ENCODE measurements around the gene GPR37.

GPR37 gene

GRCh38 chr7:124737760-124738300, 27.8 kb downstream of the GPR37 start:
- TF ChIP-seq CTCF (conservative IDR thresholded peaks at IDR 0.05; ENCODE audit: low read length), result no peak
- no peak for DNase-seq (ENCODE audit: low read depth)
- H3K4me3 ChIP-seq (ENCODE audit: low read length), result no peak overlapping the region

GRCh38 chr7:124728610-124729009, 37.0 kb downstream of the GPR37 start:
- no peak overlapping the region for H3K4me3 ChIP-seq (ENCODE audit: low read length)
- DNase-seq (ENCODE audit: low read depth), result no peak
- TF ChIP-seq CTCF (conservative IDR thresholded peaks at IDR 0.05; ENCODE audit: low read length), result no peak

GRCh38 chr7:124724507-124725192, 40.9 kb downstream of the GPR37 start:
- DNase-seq (ENCODE audit: low read depth), result no peak
- TF ChIP-seq CTCF (conservative IDR thresholded peaks at IDR 0.05; ENCODE audit: low read length), result no peak
- H3K4me3 ChIP-seq (ENCODE audit: low read length), result no peak overlapping the region

GRCh38 chr7:124724079-124724478, 41.5 kb downstream of the GPR37 start:
- DNase-seq (ENCODE audit: low read depth), result no peak

GRCh38 chr7:124723012-124723411, 42.6 kb downstream of the GPR37 start:
- DNase-seq (ENCODE audit: low read depth), result peak; percentile 26
- H3K4me3 ChIP-seq (ENCODE audit: low read length), result no peak overlapping the region
- TF ChIP-seq CTCF (conservative IDR thresholded peaks at IDR 0.05; ENCODE audit: low read length), result no peak

More at GRCh38 chr7:124724079-124724478, 41.5 kb downstream of the GPR37 start:
- no peak for TF ChIP-seq CTCF (conservative IDR thresholded peaks at IDR 0.05; ENCODE audit: low read length)
- H3K4me3 ChIP-seq (ENCODE audit: low read length), result no peak overlapping the region

- no peak for TF ChIP-seq CTCF (conservative IDR thresholded peaks at IDR 0.05; ENCODE audit: low read length)
- H3K4me3 ChIP-seq (ENCODE audit: low read length), result no peak overlapping the region
- DNase-seq (ENCODE audit: low read depth), result peak; percentile 8
Measured at GRCh38 chr7:124722292-124722691, 43.3 kb downstream of the GPR37 start.

- no peak for DNase-seq (ENCODE audit: low read depth)
- no peak for TF ChIP-seq CTCF (conservative IDR thresholded peaks at IDR 0.05; ENCODE audit: low read length)
- H3K4me3 ChIP-seq (ENCODE audit: low read length), result no peak overlapping the region
Measured at GRCh38 chr7:124720195-124720594, 45.4 kb downstream of the GPR37 start.
